Activated CD4-positive, alpha-beta T cell treated with anti-CD3 and anti-CD28 coated beads, Interleukin-2, amount 10 ng/mL, durations not matched to agents 24 days and 14 days (primary cell): ENCODE results near the gene CABLES2. TPM values are rescaled to one million over a fixed set of nuclear protein-coding genes. Genes with fewer than 3 reads are reported as not detected.

Experiments used
- DNase-seq: peaks from one replicate; pipeline ENCODE4 v3.0.0; 2022
- H3K27ac Mint-ChIP-seq: one replicate; pipeline ENCODE4 v1.8.0; 2022; ENCODE audit warnings: mild to moderate bottlenecking, mixed read lengths
- H3K27me3 Mint-ChIP-seq: one replicate; pipeline ENCODE4 v1.8.0; 2022; ENCODE audit warnings: mixed read lengths
- H3K36me3 Mint-ChIP-seq: one replicate; pipeline ENCODE4 v1.8.0; 2022; ENCODE audit warnings: low read depth, mild to moderate bottlenecking, mixed read lengths
- H3K4me1 Mint-ChIP-seq: one replicate; pipeline ENCODE4 v1.8.0; 2021; ENCODE audit warnings: mixed read lengths
- H3K4me3 Mint-ChIP-seq: one replicate; pipeline ENCODE4 v1.8.0; 2022; ENCODE audit warnings: mild to moderate bottlenecking, moderate library complexity, mixed read lengths
- H3K9me3 Mint-ChIP-seq: one replicate; pipeline ENCODE4 v1.8.0; 2021; ENCODE audit warnings: mixed read lengths
- intact Hi-C: fragments of 100-400 bp; cut with micrococcal nuclease; formaldehyde crosslinking; loops from one replicate; pipeline ENCODE4 v1.15.1; 2023
- total RNA-seq: library from RNA; stranded (reverse); gene quantifications from 2 replicates; pipeline ENCODE4 v1.2.3, GENCODE V29; 2022

CABLES2 gene
- total RNA-seq, 1 donor from 2014 or later: 13.5 TPM

DNA sequence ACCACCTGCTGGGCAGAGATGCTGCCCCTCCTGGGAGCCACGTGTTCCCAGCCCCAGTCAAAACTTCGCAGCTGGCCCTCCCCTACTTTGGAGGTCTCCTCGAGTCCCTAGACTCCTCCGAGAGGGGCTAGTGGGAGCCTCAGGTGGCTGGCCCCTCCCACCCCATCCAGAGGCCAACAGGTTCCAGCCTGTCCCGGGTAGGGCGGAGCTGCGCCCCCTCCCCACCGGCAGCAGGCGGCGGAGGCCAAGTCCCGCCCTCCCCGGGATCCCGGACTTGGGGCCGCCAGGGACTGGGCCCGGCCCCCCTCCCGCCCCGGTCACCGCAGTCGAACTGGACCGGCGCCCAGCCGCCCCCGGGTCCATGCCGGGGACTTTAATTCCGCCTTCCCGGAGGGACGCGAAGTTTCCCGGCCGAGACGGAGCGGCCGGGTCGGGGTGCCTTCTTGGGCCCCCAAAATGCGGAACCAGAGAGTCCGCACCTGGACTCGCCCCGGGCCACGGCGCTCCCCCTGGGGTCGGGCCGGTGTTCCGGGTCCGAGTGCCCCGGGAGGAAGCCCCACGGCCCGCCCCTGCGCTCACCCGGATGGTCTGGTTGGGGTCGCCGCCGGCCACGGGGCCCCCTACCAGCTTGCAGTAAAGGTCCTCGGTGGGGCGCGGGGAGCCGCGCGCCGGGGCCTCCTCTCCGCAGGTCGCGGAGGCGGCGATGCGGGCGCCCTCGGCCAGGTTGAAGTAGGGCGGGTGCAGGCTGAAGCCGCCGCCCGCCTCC, 40.5 kb downstream of the CABLES2 start:
- H3K4me3 Mint-ChIP-seq: no peak overlapping the region
- DNase-seq: no peak
- H3K9me3 Mint-ChIP-seq: no peaks in the 10 kb centered on the region
- no peaks in the 10 kb centered on the region for H3K36me3 Mint-ChIP-seq
- intact Hi-C loops: loop anchor here (5.0 kb wide), 1 partner anchor 64 kb away; the partner anchor contains the start of gene ADRM1
- peaks cover 25% of the 10 kb centered on the region for H3K27me3 Mint-ChIP-seq
- H3K27ac Mint-ChIP-seq: no peak overlapping the region
- peaks cover 3% of the 10 kb centered on the region for H3K4me1 Mint-ChIP-seq

DNA sequence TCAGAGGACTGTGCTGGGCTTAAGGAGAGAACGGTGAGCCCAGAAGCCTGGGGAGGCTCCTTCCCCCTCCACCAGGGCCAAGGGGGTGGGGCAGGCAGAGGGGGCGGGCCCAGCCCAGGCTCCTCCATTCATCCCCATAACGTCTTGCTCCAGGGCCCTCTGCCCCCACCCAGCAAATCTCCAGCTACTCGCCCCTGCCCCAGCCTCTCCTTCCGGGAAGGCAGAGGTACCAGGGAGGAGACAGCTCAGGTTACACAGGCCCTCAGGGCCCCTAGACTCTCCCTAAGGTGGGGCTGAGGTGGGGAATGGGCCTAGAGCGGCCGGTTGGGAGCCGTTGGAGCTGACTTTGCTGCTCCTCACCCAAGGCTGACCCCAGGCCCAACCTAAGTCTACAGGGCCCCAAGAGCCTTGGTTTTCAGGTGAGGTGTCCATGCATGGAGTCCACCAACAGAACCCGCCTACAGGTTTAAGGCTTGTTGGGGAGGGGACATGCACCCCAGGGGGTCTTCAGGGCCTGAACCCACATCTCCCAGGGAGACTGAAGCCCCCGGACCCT, 41.2 kb downstream of the CABLES2 start:
- Mint-ChIP-seq H3K4me1 (peaks cover 3% of the 10 kb centered on the region), H3K27me3 (peaks cover 25% of the 10 kb centered on the region), H3K4me3 (no peak overlapping the region), H3K27ac (no peak overlapping the region), H3K36me3 (no peaks in the 10 kb centered on the region), H3K9me3 (no peaks in the 10 kb centered on the region)
- no peak for DNase-seq
- intact Hi-C loops: loop anchor here (5.0 kb wide), 1 partner anchor 64 kb away; the partner anchor contains the start of gene ADRM1

DNA sequence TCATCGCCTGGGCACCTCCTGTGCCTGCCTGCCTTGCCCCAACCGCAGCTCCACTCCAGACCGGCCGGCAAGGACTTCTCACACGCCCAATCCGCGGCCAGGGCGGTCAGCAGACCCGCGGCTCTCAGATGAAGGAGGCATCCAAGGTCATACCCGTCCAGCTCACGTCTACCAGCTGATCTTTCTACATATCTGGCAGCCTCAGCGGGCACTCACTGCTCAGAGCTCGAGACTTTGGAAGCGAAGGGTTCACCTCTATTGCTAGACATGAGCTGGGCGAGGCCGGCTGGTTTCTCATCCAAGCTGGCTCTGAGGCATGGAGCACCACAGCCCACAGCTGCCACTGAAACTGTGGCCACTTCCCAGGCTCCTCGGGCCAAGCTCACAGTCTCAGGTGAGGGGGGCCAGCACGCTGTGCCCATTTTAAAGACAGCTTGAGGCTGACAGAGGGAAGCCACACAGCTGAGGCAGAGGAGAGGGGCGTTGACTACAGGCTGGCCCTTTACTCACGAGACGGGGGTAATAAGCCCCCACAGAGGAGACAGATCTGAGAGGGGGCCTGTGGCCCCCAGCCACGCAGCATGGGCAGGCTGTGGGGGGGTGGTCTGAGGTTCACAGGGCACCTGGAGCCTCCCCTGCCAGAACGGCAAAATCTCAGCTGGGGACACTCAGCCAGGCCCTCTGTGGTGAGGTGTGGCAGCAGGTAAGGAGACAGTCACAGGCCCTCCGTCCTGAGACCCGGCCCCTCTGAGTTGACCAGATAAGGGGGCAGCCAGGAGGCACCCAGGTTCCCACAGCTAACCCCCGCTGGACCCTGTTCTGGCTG, 42.0 kb downstream of the CABLES2 start:
- intact Hi-C loops: loop anchor here (5.0 kb wide), 1 partner anchor 63 kb away; the partner anchor contains the start of gene ADRM1
- no peak for DNase-seq
- H3K9me3 Mint-ChIP-seq: no peaks in the 10 kb centered on the region
- no peak overlapping the region for H3K27ac Mint-ChIP-seq
- H3K4me1 Mint-ChIP-seq: peaks cover 3% of the 10 kb centered on the region
- peaks cover 25% of the 10 kb centered on the region for H3K27me3 Mint-ChIP-seq
- H3K4me3 Mint-ChIP-seq: no peak overlapping the region
- H3K36me3 Mint-ChIP-seq: no peaks in the 10 kb centered on the region

DNA sequence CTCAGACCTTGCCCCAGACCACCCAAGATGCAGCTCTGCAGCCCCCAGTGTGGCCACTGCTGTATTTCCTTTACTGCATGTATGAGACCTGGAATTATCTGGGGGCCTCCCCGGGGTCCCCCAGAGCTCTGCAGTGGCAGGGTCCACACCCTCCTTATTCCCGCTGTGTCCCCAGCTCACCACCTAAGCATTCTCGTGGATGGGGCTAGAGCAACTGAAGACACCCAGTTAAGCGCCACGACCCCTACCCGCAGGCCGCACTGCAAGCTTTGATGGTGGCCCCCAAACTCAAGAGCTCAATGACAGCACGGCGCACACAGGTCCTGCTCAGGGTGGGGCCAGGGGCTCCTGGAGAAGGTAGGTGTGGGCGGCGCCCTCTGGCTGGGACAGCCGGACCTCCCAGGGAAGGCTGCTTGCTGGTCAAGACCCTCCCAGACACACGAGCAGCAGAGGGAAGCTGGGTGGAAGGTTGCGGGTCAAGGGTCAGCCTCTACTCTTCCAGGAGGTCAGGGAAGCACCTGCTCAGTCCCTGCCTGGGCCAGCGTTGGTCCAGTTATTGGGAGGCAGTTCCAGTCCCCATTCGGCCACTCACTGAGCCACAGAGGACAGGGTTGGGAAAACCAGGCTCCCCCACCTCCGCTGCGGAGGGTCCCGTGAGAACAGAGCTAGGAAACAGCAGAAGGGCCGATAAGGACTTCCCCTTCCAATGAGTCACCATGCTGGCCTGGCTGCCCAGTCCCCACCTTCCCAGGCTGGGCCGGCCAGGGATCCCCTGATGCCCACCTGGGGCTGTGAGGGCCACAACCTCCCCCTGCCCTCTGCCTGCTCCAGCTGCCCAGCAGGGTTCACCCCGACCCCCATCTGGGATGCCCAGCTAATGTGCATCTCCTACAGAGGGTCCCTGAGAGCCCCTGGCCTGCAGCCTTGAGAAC, 42.9 kb downstream of the CABLES2 start:
- H3K36me3 Mint-ChIP-seq: no peaks in the 10 kb centered on the region
- H3K27ac Mint-ChIP-seq: no peak overlapping the region
- no peaks in the 10 kb centered on the region for H3K9me3 Mint-ChIP-seq
- H3K27me3 Mint-ChIP-seq: peaks cover 21% of the 10 kb centered on the region
- H3K4me3 Mint-ChIP-seq: no peak overlapping the region
- intact Hi-C loops: no loop called here
- no peak for DNase-seq
- no peaks in the 10 kb centered on the region for H3K4me1 Mint-ChIP-seq

DNA sequence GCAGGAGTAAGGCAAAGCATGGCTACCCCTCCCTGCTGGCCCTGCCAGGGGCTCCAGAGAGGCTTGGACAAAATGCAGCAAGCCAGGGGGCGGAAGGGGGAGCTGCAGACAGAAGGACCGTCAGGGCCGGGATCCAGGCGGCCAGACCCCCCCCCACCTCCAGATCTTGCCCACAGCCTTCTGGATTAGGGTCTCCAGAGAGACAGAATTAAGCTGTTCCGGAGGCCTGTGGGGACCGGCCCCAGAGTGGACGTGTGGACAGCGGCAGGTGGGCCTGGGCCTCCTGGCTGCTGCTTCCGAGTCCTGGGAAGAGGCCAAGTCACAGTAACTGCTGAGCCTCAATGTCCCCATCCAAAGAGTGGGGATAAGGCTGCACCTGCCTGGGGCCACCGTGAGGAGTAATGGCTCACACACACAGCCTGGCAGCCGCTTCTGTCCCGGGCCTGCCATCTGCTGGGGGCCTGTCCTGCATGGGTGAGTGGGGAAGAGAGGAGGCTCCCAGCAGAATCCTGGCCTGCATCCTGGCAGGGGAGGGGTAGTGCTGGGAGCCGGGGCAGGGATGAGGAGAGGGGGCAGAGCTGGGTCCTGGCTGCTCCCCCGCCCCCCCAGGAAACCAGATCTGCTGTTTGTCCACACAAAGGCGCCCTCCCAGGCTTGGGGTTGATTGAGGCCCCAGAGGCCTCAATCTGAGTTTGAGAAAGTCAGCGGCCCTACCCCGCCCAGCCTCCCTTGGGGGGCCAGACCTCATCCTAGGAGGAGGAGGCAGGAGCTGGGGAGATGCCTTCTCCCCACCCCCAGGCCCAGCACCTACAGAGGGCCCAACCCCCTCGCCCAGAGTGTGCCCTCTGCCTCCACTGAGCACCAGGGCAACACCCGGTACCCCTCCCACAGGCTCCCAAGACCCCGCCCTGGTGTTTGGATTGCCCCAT, 43.8 kb downstream of the CABLES2 start:
- intact Hi-C loops: no loop called here
- no peaks in the 10 kb centered on the region for H3K4me1 Mint-ChIP-seq
- no peaks in the 10 kb centered on the region for H3K36me3 Mint-ChIP-seq
- no peak overlapping the region for H3K27ac Mint-ChIP-seq
- H3K27me3 Mint-ChIP-seq: peaks cover 13% of the 10 kb centered on the region
- DNase-seq: no peak
- H3K9me3 Mint-ChIP-seq: no peaks in the 10 kb centered on the region
- H3K4me3 Mint-ChIP-seq: no peak overlapping the region

DNA sequence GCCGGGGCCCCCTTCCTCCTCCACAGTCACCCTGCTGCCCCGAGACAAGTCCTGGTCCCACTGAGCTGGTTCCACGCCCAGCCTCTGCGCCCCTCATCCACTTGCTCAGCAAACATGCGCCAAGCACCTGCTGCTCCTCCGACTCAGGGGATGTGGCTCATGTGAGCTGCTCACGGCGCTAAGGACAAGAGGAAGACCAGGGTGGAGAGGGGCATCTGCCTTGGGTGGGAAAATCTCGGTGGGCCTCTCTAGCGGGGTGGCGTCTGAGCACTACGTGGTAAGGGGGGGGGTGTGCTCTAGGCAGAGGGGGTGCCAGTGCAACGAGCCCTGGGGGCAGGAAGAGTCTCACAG, 44.5 kb downstream of the CABLES2 start:
- no peak for DNase-seq
- no peaks in the 10 kb centered on the region for H3K36me3 Mint-ChIP-seq
- H3K27ac Mint-ChIP-seq: no peak overlapping the region
- peaks cover 10% of the 10 kb centered on the region for H3K27me3 Mint-ChIP-seq
- intact Hi-C loops: no loop called here
- H3K4me3 Mint-ChIP-seq: no peak overlapping the region
- no peaks in the 10 kb centered on the region for H3K4me1 Mint-ChIP-seq
- H3K9me3 Mint-ChIP-seq: no peaks in the 10 kb centered on the region

DNA sequence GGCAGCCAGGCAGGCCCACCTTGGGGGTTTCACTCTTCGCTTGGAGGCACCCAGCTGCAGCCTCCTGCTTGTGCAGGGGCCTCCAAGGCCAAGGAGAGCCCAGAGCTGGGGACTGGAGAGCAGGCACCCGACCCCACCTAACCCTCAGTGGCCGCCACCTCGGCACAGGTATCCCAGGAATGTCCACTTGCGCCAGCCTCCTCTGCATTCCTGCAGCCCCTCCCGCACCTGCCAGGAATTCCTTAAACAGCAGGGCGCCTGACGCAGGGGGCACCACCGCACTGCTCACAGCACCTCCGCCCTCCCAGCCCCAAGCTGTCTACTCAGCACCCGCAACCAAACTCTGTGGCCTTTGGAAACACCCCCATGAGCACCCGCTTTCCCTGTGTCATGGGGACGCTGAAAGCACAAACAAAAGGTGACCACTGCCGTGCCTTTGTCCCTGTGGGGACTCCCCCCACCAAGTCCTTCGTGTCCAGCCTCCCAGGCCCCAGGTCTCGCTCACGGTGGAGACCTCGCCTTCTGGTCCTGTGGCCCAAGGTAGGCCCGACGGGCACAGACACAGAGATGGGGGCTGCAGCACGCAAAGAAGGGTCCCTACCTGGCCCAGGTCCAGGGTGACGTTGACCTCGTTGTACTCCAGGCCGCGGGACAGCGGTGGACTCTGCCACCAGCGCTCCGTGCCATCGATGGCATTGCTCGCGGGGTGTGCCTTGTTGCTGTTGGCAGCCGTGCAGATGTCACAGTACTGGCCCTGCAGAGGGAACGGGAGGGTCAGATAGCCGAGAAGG, 45.1 kb downstream of the CABLES2 start:
- Mint-ChIP-seq H3K4me1 (no peaks in the 10 kb centered on the region), H3K4me3 (no peak overlapping the region), H3K9me3 (no peaks in the 10 kb centered on the region), H3K27me3 (peaks cover 9% of the 10 kb centered on the region), H3K27ac (no peak overlapping the region), H3K36me3 (no peaks in the 10 kb centered on the region)
- DNase-seq: no peak
- intact Hi-C loops: no loop called here

DNA sequence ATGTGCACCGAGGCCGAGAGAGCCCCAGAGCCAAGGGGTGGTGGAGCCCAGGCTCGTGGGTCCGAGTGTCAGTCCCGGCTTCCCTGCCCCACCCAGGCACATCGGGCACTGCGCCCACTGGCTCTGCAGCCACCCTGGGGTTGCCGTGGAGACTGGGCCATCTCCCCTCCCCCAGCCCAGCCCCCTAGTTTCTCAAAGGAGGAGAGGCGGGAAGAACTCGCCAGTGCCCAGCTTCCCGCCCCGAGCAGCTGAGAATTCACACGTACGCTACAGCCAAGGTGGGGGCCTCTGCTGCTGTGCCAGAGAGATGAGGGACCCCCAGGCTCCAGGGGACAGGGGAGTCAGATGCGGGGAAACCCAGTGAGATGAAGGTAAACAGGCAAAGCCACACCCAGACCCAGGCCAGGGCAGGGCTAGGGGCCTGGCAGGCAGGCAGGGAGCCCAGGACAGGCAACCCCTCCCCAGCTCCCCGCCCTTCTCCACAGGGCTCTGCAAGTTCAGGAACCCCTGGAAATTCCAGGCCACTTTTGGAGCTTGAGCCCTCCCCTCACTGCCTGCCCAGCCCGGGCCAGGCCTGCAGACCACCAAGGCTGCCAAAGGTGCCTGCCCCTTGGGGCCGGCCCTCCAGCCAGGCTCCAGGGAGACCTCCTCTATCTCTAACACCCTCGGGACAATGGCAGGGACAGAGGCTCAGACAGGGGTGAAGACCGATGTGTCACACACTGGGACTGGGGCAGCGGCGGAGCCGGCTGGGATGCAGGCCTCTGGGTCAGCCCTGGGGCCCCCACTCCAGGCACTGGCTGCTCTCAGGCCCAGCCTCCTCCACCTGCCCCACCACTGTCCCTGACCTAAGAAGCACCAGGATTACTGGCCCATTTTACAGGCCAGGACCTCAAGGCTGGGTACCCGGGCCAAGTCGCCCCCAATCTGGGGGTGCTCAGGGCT, 46.0 kb downstream of the CABLES2 start:
- no peak for DNase-seq
- H3K27ac Mint-ChIP-seq: no peak overlapping the region

DNA sequence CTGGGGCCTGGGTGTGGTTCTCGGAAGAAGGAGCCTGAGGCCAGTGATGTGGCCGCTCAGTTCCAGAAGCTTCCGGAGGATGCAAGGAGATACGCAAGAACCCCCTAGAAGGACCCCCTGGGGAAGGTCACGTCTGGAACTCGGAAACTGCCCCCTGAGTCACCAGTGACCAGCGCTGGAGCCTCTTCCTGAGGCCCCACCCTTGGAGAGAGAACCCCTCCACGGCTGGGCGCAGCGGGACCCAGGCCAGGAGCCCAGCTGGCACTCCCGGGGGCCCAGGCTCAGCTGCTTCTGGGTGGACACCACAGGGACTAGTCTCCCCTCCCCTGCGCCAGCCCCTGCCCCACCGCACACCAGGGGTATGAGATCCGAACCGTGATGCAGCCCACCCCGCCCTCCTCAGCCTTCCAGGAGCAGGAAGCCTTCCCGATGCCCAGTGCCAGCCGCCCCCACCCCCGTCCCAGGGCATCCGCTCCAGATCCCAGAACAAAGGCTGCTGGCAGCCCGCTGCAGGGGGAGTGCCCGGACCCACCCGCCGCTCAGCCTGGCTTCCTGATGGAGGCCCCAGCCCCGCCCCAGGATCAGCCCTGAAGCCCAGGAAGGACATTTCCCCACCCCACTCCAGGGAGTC, 47.5 kb downstream of the CABLES2 start:
- intact Hi-C loops: no loop called here
- no peak overlapping the region for H3K4me3 Mint-ChIP-seq
- H3K9me3 Mint-ChIP-seq: no peaks in the 10 kb centered on the region
- H3K27ac Mint-ChIP-seq: no peak overlapping the region
- DNase-seq: no peak
- H3K4me1 Mint-ChIP-seq: no peaks in the 10 kb centered on the region
- no peaks in the 10 kb centered on the region for H3K36me3 Mint-ChIP-seq
- H3K27me3 Mint-ChIP-seq: no peaks in the 10 kb centered on the region

More for the DNA sequence above, 46.0 kb downstream of the CABLES2 start:
- Mint-ChIP-seq H3K4me3 (no peak overlapping the region), H3K27me3 (peaks cover 9% of the 10 kb centered on the region), H3K4me1 (no peaks in the 10 kb centered on the region), H3K36me3 (no peaks in the 10 kb centered on the region), H3K9me3 (no peaks in the 10 kb centered on the region)
- intact Hi-C loops: no loop called here

DNA sequence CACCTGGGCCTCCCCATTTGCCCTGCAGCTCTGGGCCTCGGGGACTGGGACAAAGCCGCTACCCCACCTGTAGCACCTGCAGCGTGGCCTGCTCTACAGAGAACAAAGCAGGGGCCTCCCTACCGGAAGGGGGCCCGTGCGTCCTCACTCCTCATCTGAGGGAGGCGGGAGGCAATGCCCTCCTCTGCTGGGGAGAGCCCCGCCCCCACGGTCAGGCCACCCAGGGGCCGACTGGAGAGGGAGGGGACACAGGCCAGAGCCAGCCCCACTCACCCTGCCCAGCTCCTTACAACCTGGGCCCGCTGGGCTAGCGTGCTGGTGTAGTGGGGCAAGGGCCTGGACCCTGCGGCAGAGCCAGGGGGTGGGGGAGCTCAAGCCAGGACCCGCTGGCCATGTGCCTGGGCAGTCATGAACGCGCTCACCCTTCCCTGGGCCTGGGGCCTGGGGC, 48.0 kb downstream of the CABLES2 start:
- H3K4me3 Mint-ChIP-seq: no peak overlapping the region
- H3K27me3 Mint-ChIP-seq: no peaks in the 10 kb centered on the region
- no peak for DNase-seq
- no peaks in the 10 kb centered on the region for H3K4me1 Mint-ChIP-seq
- intact Hi-C loops: no loop called here
- H3K36me3 Mint-ChIP-seq: no peaks in the 10 kb centered on the region
- no peaks in the 10 kb centered on the region for H3K9me3 Mint-ChIP-seq
- no peak overlapping the region for H3K27ac Mint-ChIP-seq
